Neural crest cell (in vitro differentiated cells): ENCODE measurements around the gene ELAVL4. TPM values are rescaled to one million over a fixed set of nuclear protein-coding genes. Genes with fewer than 3 reads are reported as not detected.

ENCODE experiments used
- DNase-seq: peaks from one replicate; pipeline ENCODE4 v3.0.0; 2021; ENCODE audit warnings: low read depth, mixed read lengths, low spot score
- H3K27ac Mint-ChIP-seq: one replicate; pipeline ENCODE4 v1.8.0; 2021; ENCODE audit warnings: mild to moderate bottlenecking, mixed read lengths; ENCODE audit not compliant: unreplicated experiment
- H3K27me3 Mint-ChIP-seq: 2 replicates; pipeline ENCODE4 v1.8.0; 2021; ENCODE audit warnings: low read depth, mild to moderate bottlenecking, mixed read lengths
- H3K36me3 Mint-ChIP-seq: 2 replicates; pipeline ENCODE4 v1.8.0; 2021; ENCODE audit warnings: low read depth, mild to moderate bottlenecking, mixed read lengths
- H3K4me1 Mint-ChIP-seq: 2 replicates; pipeline ENCODE4 v1.8.0; 2021; ENCODE audit warnings: mixed read lengths
- H3K4me3 Mint-ChIP-seq: one replicate; pipeline ENCODE4 v1.8.0; 2021; ENCODE audit warnings: mild to moderate bottlenecking, mixed read lengths
- H3K9me3 Mint-ChIP-seq: 2 replicates; pipeline ENCODE4 v1.8.0; 2021; ENCODE audit warnings: mixed read lengths
- total RNA-seq: library from RNA; stranded (reverse); gene quantifications from 2 replicates; pipeline ENCODE4 v1.2.1, GENCODE V29; 2021
- TF ChIP-seq, protein P1 (sequence below): fragments of 200-600 bp; sonication (generic); conservative IDR thresholded peaks from 2 replicates; pipeline ENCODE4 v1.5.0; 2021; ENCODE audit warnings: antibody characterized with exemption, mild to moderate bottlenecking

Gene ELAVL4
- total RNA-seq, 1 donor from 2014 or later: 0.77 TPM

GRCh38 chr1:50148142-50148923 is 39.6 kb downstream of the ELAVL4 start:
- Mint-ChIP-seq H3K27ac (no peak overlapping the region), H3K27me3 (no peaks in the 10 kb centered on the region)

GRCh38 chr1:50152236-50152635 is 43.5 kb downstream of the ELAVL4 start:
- no peak for DNase-seq
- Mint-ChIP-seq H3K27ac (no peak overlapping the region), H3K9me3 (peaks cover 22% of the 10 kb centered on the region), H3K4me1 (no peaks in the 10 kb centered on the region), H3K4me3 (no peak overlapping the region), H3K36me3 (peaks cover 3% of the 10 kb centered on the region), H3K27me3 (no peaks in the 10 kb centered on the region)
- TF ChIP-seq, protein P1, sequence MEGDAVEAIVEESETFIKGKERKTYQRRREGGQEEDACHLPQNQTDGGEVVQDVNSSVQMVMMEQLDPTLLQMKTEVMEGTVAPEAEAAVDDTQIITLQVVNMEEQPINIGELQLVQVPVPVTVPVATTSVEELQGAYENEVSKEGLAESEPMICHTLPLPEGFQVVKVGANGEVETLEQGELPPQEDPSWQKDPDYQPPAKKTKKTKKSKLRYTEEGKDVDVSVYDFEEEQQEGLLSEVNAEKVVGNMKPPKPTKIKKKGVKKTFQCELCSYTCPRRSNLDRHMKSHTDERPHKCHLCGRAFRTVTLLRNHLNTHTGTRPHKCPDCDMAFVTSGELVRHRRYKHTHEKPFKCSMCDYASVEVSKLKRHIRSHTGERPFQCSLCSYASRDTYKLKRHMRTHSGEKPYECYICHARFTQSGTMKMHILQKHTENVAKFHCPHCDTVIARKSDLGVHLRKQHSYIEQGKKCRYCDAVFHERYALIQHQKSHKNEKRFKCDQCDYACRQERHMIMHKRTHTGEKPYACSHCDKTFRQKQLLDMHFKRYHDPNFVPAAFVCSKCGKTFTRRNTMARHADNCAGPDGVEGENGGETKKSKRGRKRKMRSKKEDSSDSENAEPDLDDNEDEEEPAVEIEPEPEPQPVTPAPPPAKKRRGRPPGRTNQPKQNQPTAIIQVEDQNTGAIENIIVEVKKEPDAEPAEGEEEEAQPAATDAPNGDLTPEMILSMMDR: no peak

More at GRCh38 chr1:50148142-50148923, 39.6 kb downstream of the ELAVL4 start:
- no peak for DNase-seq
- Mint-ChIP-seq H3K4me3 (no peak overlapping the region), H3K36me3 (peaks cover 3% of the 10 kb centered on the region), H3K4me1 (no peaks in the 10 kb centered on the region), H3K9me3 (peaks cover 16% of the 10 kb centered on the region)
- TF ChIP-seq, protein P1: no peak

DNA sequence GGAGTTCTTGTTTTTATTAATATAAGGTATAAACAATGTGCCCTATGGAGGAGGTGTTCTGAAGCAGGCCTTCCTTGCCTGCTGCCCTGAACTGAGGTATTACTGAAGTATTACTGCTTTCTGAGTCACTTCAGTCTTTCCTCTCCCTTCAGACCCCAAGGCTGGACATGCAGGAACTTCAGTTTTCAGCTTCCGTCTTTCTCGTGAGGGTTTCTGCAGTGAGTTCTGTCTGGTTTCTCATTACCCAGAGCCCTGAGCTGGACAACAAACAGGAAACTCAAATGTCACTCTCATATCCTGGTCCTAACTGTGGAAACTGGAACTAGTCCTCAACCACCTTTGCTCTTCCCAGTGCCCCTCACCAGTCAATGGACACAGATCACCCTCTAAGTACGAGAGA is 46.8 kb downstream of the ELAVL4 start:
- Mint-ChIP-seq H3K4me1 (no peaks in the 10 kb centered on the region), H3K36me3 (no peaks in the 10 kb centered on the region), H3K27ac (no peak overlapping the region), H3K9me3 (peaks cover 26% of the 10 kb centered on the region), H3K4me3 (no peak overlapping the region), H3K27me3 (no peaks in the 10 kb centered on the region)
- TF ChIP-seq, protein P1: no peak
- DNase-seq: no peak

- Mint-ChIP-seq H3K9me3 (peaks cover 26% of the 10 kb centered on the region), H3K4me1 (no peaks in the 10 kb centered on the region), H3K27ac (no peak overlapping the region), H3K36me3 (no peaks in the 10 kb centered on the region), H3K27me3 (no peaks in the 10 kb centered on the region), H3K4me3 (no peak overlapping the region)
- TF ChIP-seq, protein P1: no peak
- DNase-seq: no peak
Measured at GRCh38 chr1:50156241-50157010, 47.7 kb downstream of the ELAVL4 start.

DNA sequence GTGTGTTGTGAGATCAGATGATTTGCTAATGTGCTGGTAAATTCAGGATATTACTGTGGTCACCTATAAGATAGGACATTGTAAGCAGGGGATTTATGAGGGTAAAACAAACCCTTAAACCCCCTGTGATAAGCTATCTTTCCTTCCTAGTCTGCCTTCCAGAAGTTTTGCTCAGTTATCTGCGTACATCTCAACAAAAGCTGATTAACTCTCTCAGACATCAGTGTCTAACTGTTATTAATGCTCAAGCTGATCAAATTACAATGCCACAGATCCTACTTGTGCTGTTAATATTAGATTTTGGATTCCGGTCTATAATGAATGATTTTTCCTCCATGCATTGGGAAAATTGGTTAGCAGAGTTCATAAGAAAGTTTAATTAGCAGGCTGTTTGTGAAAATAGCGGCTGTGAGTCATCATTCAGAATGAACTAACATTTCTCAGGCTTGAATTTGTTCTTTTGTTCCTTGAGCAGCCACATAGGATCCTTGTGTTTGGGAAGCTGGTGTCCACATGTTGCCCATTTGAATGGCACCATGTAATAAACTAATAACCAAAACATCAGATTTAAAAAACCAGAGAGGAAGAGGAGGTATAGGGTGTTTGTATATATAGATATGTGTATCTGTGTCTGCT is 48.7 kb downstream of the ELAVL4 start:
- Mint-ChIP-seq H3K9me3 (peaks cover 23% of the 10 kb centered on the region), H3K36me3 (no peaks in the 10 kb centered on the region), H3K4me1 (no peaks in the 10 kb centered on the region), H3K27me3 (no peaks in the 10 kb centered on the region), H3K4me3 (no peak overlapping the region), H3K27ac (no peak overlapping the region)
- TF ChIP-seq, protein P1: no peak
- no peak for DNase-seq
